Spleen (tissue), 11 donors: ENCODE results near the gene SEC23IP. TPM values are rescaled to one million over a fixed set of nuclear protein-coding genes. Genes with fewer than 3 reads are reported as not detected.

Source experiments
- DNase-seq: peaks from one replicate; pipeline ENCODE4 v3.0.0-alpha.2; 2020
- H3K27ac ChIP-seq, 8 donors: fragments of 200-600 bp; sonication (generic) in 7 of 8; 1 replicate in 4 of 8; 2 replicates in 4 of 8; pipeline versions ENCODE4 v1.5.0 to v1.8.0; 2016 to 2021; ENCODE audit warnings: inconsistent platforms in 4 of 8, mild to moderate bottlenecking in 4 of 8, moderate library complexity in 1 of 8
- H3K27me3 ChIP-seq, 7 donors: fragments of 200-600 bp; sonication (generic) in 6 of 7; replicated peaks in 1 of 7; 1 replicate in 4 of 7; 2 replicates in 3 of 7; pipeline versions ENCODE4 v1.5.0 to v1.8.0; 2016 to 2021; ENCODE audit warnings: inconsistent platforms in 3 of 7, mild to moderate bottlenecking in 1 of 7
- H3K36me3 ChIP-seq, 6 donors: fragments of 200-600 bp; sonication (generic) in 5 of 6; 1 replicate in 4 of 6; 2 replicates in 2 of 6; pipeline versions ENCODE4 v1.5.0 to v1.8.0; 2016 to 2021; ENCODE audit warnings: inconsistent platforms in 2 of 6
- H3K4me1 ChIP-seq, 6 donors: fragments of 200-600 bp; sonication (generic) in 5 of 6; 1 replicate in 3 of 6; 2 replicates in 3 of 6; pipeline versions ENCODE4 v1.5.0 to v1.8.0; 2016 to 2021; ENCODE audit warnings: inconsistent platforms in 3 of 6
- H3K4me3 ChIP-seq, 8 donors: fragments of 200-600 bp; sonication (generic) in 7 of 8; 1 replicate in 4 of 8; 2 replicates in 4 of 8; pipeline versions ENCODE4 v1.5.0 to v1.8.0; 2016 to 2021; ENCODE audit warnings: inconsistent platforms in 4 of 8, mild to moderate bottlenecking in 4 of 8, moderate library complexity in 2 of 8
- H3K9me3 ChIP-seq, 8 donors: fragments of 200-600 bp; sonication (generic) in 7 of 8; 1 replicate in 4 of 8; 2 replicates in 4 of 8; pipeline versions ENCODE4 v1.5.0 to v1.8.0; 2016 to 2021; ENCODE audit warnings: inconsistent platforms in 4 of 8
- CTCF ChIP-seq, 11 experiments: fragments of 200-600 bp in 7 of 11; fragments of 450-650 bp in 4 of 11; sonication (generic) in 4 of 11; IDR thresholded peaks in 8 of 11; conservative IDR thresholded peaks in 3 of 11; 1 replicate in 7 of 11; 2 replicates in 4 of 11; pipeline versions ENCODE4 v1.4.0 to v1.8.0; 2016 to 2021; ENCODE audit warnings: antibody characterized with exemption in 11 of 11, inconsistent platforms in 4 of 11, mild to moderate bottlenecking in 1 of 11
- POLR2A ChIP-seq, 3 donors: fragments of 450-650 bp; IDR thresholded peaks; one replicate each; pipeline ENCODE4 v1.5.1; 2017; ENCODE audit warnings: antibody characterized with exemption in 3 of 3, mild to moderate bottlenecking in 1 of 3
- POLR2AphosphoS5 ChIP-seq, 3 donors: sonication (generic); formaldehyde crosslinking; IDR thresholded peaks; one replicate each; pipeline ENCODE4 v1.5.1; 2017; ENCODE audit warnings: antibody characterized with exemption in 3 of 3
- WGBS, 5 donors: extraction: QIAGEN DNeasy Blood & Tissue Kit in 3 of 5; methylation state at CpG; one replicate each; pipeline versions ENCODE4 v1.1.5 to v1.1.7; 2013 to 2018; 5-methylcytosine and 5-hydroxymethylcytosine counted together
- intact Hi-C: fragments of 100-400 bp; cut with DNase I; formaldehyde crosslinking; loops from one replicate; pipeline ENCODE4 v1.15.0; 2023; ENCODE audit warnings: low total_unique reads
- polyA plus RNA-seq, 3 donors: library from polyadenylated mRNA; stranded (reverse); fragments of 200-250 nt; gene quantifications; one replicate each; pipeline ENCODE4 v1.2.1, GENCODE V29; 2013
- total RNA-seq, 7 donors: library from RNA; depleted of rRNA in 3 of 7; stranded (reverse); fragments of >200 nt in 3 of 7; fragmentation: NEBNext Ultra II Directional in 4 of 7; extraction: Animal tissue kit (Norgen Biotek cat#: 25700) in 4 of 7; gene quantifications; one replicate each; pipeline versions ENCODE4 v1.1.0 to v1.2.1, GENCODE V29; 2016 to 2021
- donor health status: healthy with polysubstance abuse.
- donor health status: DM: no; HTN: no; CAD: no; lungs with moderate emphysema.
- donor health status: DM: no; HTN: no; CAD: no.
- donor health status: Bipolar disorder and iron deficiency.
- donor health status: healthy.
- donor health status: DM: no; HTN: no; CAD: no.
- donor health status: DM: yes; HTN: yes; CAD: no.

Gene SEC23IP
- total and polyA plus RNA-seq, 10 donors: 6.8 to 59.9 (median 33.8) TPM

GRCh38 chr10:119942973-119943372 is 50.4 kb downstream of the SEC23IP start:
- Histone ChIP-seq H3K36me3 (peaks cover 3 to 72% (median 43%) of the 10 kb centered on the region in 6 donors), H3K4me1 (no peaks in the 10 kb centered on the region), H3K9me3 (no peaks in the 10 kb centered on the region), H3K4me3 (no peak overlapping the region), H3K27me3 (no peaks in the 10 kb centered on the region), H3K27ac (no peak overlapping the region)
- DNase-seq: no peak
- 96 to 100% (median 98%) methylated on average over 2 of the region's 2 CpGs for WGBS, 5 donors
- TF ChIP-seq POLR2AphosphoS5 (IDR thresholded peaks at IDR 0.05): no peak
- TF ChIP-seq CTCF (IDR thresholded peaks at IDR 0.05 in 8 of 11, conservative IDR thresholded peaks at IDR 0.05 in 3 of 11): no peak
- TF ChIP-seq POLR2A (IDR thresholded peaks at IDR 0.05): no peak
- intact Hi-C loops: no loop called here

DNA sequence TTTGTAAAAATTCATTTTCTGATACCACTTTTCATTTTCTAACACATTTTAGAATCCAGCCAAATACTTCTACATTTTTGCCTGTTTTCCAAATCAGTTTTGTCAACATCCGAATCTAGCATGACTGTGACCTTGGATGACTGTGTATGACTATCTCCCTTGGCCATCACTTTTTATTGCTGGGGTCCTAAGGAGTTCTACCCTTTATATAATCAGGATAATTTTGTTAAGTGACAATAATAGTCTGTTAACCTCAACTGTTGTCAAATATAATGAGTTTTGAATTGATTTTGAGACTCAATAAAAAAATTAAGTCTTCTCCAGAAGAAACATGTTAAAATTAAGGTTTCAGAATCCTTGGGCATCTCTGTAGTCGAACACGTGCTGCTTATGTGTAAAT is 53.3 kb downstream of the SEC23IP start:
- 91 to 95% (median 93%) methylated on average over 3 of the region's 3 CpGs for WGBS, 5 donors
- H3K4me1 ChIP-seq: no peaks in the 10 kb centered on the region
- H3K27me3 ChIP-seq: no peaks in the 10 kb centered on the region
- TF ChIP-seq CTCF (IDR thresholded peaks at IDR 0.05 in 8 of 11, conservative IDR thresholded peaks at IDR 0.05 in 3 of 11) (no peak), POLR2AphosphoS5 (IDR thresholded peaks at IDR 0.05) (no peak), POLR2A (IDR thresholded peaks at IDR 0.05) (no peak)
- H3K36me3 ChIP-seq: peaks cover 3 to 44% (median 30%) of the 10 kb centered on the region in 6 donors
- H3K27ac ChIP-seq: no peak overlapping the region
- DNase-seq: no peak
- H3K4me3 ChIP-seq: no peak overlapping the region
- no peaks in the 10 kb centered on the region for H3K9me3 ChIP-seq
- intact Hi-C loops: no loop called here

DNA sequence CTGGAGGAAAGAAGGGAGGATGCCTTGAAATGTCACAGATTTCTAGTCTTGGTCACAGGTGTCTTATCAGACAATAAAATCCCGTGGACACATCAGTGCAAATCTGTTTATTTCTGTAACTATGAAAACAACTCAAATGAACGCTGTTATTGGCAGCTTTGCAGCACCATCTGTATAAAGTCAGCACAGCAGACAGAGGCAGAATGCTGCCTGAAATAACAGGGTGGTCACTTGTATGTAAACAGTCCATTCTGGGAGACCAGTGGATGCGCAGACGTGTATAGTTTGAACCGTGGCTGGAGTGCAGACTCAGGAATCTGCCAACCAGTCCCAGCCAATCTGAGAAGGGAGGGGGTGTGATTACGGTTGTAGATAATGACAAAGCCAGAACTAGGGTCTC is 54.8 kb downstream of the SEC23IP start:
- Histone ChIP-seq H3K27ac (no peak overlapping the region), H3K36me3 (peaks cover 3 to 29% (median 18%) of the 10 kb centered on the region in 6 donors), H3K4me3 (no peak overlapping the region), H3K9me3 (no peaks in the 10 kb centered on the region), H3K27me3 (no peaks in the 10 kb centered on the region), H3K4me1 (no peaks in the 10 kb centered on the region)
- intact Hi-C loops: no loop called here
- TF ChIP-seq POLR2A (IDR thresholded peaks at IDR 0.05) (no peak), POLR2AphosphoS5 (IDR thresholded peaks at IDR 0.05) (no peak), CTCF (IDR thresholded peaks at IDR 0.05 in 8 of 11, conservative IDR thresholded peaks at IDR 0.05 in 3 of 11) (no peak)
- 74 to 84% (median 83%) methylated on average over 6 of the region's 6 CpGs for WGBS, 5 donors
- no peak for DNase-seq

DNA sequence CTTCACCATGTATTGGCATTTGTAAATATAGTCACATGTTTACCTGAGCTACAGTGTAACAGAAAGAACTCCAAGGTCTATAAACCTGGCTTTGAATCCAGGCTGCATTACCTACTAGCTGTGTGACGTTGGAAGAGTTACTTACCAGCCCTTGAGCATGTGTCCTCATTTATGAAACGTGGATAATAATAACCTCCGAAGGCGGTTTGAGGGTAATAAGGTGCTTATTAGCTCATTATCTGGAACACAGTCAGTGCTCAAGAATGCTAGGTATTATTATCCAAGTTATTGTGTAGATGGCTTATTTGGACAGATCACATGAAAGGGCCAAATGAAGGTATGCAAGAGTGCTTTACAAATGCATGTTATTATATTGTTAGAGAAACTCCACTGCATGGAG is 64.9 kb downstream of the SEC23IP start:
- intact Hi-C loops: no loop called here
- no peaks in the 10 kb centered on the region for H3K36me3 ChIP-seq
- H3K4me3 ChIP-seq: no peak overlapping the region
- no peak for TF ChIP-seq POLR2A (IDR thresholded peaks at IDR 0.05)
- TF ChIP-seq POLR2AphosphoS5 (IDR thresholded peaks at IDR 0.05): no peak
- no peak for TF ChIP-seq CTCF (IDR thresholded peaks at IDR 0.05 in 8 of 11, conservative IDR thresholded peaks at IDR 0.05 in 3 of 11)
- DNase-seq: no peak
- no peaks in the 10 kb centered on the region for H3K27me3 ChIP-seq
- no peaks in the 10 kb centered on the region for H3K4me1 ChIP-seq
- WGBS, 5 donors: 84 to 92% (median 89%) methylated on average over 4 of the region's 4 CpGs
- H3K9me3 ChIP-seq: no peaks in the 10 kb centered on the region
- H3K27ac ChIP-seq: no peak overlapping the region
